Stimulated activated CD8-positive, alpha-beta memory T cell treated with anti-CD3 and anti-CD28 coated beads, Interleukin-2, amount 100 ng/mL, for 48 hours (primary cell): Measurements from ENCODE around the gene UBAC2.

Experiments used
- DNase-seq, 2 donors: peaks; one replicate each; pipeline ENCODE4 v3.0.0-alpha.2; 2020; ENCODE audit warnings: low read depth in 2 of 2

The UBAC2 gene

DNA sequence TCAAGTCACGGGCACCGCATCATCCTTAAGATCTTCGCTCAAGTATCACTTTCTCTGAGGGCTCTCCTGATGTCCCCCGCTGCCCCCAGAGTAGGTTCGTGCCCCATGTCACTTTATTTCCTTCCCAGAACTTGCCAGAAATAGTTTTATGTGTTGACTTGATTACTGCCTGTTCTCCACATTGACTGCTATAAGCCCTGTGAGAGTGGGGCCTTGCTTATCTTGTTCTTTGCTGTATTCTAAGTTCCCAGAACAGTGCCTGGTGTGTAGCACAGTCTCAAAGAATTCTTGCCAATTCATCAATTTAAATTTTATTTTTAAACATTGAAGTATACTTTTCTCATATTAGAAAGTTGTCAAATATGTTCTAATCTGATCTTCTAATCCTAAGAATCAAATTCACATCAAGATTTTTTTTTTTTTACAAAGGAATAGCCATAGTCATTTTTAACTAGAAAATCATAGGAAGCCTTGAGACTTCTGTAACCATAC lies 138.6 kb downstream of the UBAC2 start:
- DNase-seq: no peak

DNA sequence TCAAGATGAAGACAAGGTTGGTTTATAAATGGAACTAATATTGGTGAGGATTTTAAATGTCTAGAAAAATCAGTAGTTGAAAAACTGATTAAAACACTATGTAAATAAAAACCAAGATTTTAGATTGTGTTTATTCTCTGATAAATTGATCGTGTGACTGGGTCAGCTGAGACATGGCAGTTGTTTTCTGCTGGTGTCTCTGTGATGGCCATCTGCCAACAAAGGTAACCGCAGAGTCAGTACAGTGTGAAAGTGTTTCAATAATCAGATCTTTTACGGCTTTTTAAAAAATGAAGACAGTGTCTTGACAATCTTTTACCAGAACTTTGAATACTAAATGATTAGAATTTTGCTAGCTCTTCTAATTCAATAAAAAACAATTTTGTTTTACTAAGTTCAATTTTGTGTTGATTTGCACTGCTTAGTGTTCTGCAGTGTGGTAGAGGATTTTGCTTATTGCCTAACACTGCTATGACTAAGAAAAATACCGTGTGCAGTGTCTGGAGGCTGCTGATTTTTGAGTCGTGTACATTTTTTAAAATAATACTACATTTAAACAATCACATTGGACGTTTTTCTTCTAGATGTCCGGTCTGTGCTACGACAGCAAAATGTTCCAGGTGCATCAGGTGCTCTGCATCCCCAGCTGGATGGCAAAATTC lies 139.2 kb downstream of the UBAC2 start:
- no peak for DNase-seq

DNA sequence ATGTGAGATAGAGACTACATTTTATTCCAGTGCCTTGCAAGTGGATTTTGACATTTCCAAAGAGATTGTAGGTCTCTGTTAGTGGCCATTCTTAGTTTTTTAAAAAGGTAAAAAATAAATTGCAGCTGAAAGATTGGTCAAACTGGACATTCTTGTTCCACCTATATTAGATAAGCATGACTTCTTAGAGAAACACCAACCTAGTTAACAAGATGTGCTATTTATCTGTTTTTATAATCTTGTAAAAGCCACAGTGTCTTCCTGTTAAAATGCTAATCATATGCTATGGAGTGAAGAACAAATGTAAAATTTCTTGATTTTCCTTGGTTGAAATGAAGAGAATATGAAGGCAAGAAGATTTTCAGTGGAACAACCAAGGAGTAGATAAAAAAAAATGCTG lies 140.0 kb downstream of the UBAC2 start:
- no peak for DNase-seq

DNA sequence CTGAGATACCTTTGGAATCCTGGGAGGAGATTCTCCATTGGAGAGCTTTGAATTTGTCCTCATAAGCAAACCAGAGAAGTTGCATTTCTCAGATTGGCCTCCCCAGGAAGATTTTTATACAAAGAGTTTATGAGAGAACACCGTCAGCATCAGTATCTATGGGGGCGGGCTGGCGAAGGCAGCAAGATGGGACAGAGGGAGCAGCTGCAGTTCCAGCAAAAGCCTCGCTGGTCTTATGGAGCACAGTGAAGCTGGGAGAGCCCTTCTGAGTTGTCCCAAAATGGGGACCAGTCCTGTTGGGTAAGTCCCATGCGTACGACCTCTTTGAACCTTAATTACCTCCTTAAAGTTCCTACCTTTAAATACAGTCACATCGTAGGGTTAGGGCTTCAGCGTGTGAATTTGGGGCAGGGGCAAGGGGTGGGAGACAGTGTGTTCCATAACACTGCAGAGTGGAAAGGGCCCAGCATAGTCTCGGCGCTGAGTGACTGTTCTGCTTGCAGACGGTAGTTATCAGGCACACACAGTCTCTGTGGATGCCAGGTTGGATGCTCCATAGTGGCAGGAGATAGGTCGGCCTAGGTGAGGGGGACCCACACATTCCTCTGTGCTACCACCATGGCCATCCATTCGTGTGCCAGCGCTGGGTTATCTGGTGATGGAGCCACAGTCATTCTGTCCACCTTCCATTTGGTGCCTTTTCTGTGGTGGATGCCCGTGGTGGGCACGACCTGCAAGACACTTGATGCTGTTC lies 141.5 kb downstream of the UBAC2 start:
- no peak for DNase-seq

DNA sequence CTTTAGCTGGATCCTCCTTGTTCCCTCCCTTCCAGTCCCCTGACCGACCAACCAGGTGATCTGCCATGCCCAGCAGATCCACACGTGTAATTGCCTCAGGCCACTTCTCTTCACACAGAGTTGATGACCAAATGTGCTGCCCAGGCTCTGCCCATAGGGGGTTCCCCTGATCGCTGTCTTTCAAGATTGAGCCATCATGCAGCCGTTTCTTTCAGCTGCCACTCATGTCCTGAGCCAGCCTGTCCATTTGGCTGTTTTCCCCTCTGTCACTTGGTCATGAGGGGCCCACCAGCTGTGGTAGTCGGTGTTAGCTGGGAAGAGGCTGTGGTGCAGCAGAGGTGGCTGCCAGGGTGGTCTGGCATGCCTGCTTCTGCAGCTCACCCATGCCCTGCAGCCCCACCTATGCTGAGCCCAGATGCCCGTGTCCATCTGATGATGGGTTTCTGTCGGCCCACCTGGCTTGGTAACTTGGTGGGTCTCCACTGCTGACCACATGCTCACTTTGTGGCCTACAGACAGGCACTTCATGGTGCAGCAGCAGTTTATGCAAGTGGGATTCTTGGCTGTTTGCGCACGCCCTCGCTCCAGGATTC lies 142.2 kb downstream of the UBAC2 start:
- DNase-seq: no peak

DNA sequence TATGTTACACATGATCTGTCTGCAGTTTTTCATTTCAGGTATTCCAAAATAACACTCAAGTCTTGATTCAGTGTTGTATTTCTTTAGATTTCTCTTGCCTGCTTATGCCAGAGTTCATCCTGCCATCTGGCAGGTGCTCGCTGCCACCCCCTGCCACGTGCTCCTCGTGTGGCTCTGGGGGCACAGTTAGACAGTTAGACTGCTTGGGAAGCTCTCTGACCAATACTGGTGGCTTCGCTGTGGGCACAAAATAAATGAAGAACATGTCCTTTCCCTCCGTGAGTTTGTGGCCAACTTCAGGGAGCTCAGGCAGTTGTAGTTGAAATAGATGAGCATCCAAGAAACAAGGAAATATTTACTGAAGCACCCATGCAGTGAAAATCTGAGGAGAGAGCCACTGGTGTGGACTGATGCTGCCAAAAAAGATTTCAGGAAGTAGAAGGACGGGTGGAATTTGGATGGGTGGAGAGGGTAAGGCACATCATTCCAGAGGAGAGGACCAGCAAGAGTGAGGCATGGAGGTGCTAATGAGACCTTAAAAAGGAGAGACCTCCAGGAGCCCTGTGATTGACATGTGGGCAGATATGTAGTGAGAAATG lies 144.1 kb downstream of the UBAC2 start:
- no peak for DNase-seq

DNA sequence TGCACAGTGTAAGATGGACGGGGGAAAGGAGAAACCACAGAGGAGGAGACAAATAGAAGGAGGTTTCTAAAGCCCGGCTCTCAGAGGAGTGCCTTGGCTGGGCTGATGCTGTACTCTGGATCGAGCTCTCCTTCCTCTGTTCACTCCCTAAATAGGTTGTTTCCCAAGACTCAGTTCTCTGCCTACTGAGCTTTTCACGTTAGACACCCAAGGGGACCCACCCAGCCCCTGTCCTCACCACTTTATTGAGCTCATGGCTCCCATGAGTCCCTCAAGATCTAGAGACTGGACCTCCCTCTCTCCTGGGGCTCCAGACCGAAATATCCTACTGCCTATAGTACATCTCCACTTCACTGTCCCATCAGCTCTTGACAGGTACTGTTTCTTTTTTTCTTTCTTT lies 144.7 kb downstream of the UBAC2 start:
- DNase-seq: no peak

DNA sequence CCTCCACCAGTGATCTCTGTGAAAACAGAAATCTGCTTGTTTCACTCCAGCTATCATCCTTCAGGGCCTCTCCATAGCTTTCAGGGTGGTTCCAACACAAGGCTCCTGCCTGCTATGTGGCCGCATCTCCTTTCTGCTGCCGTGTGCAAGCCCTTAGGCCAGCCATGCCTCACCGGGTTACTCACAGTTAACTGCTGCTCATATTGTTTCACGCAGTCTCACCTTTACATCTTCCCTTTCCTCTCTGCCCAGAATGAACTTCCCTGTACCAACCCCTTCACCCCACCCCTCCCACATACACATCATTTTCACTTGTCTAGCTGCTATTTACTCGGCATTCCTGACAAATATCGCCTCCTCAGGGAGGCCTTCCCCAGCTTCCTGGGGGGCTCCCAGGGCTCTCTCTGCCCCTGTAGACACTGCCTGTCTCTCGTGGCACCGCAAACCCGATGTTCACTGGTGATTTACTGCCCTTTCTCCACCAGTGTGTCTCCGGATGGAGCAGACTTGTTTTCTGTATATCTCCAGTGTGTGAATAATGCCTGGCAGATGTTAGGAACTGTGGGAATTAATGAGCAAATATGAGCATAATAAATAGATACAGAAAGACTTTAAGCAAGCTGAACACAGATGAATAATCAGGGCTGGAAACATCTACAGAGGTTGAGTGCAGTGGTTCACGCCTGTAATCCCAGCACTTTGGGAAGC lies 145.8 kb downstream of the UBAC2 start:
- DNase-seq: no peak

DNA sequence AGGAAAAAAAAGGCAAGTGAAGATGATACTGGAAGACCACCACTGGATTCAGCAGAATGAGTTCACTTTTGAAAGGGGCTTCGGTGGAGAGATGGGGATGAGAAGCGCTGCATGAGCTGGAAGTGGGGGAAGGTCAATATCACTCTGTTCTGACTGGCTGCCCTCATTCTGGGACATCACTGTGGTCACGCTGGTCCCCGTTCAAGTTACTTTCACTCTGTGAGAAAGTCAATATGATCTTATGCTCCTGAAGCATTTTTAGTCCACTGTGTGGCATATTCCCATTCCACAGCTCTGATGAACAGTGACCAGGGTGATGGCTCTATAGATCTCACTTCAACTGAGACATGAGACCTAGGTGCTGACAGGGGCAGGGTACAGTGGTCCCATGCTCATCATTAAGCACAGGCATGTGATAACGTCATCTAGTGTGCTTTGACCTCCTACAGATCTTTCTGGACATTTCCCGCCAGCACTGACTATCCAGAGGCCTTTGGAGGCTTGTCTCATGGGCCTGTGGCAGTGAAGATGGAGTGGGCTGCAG lies 146.8 kb downstream of the UBAC2 start:
- no peak for DNase-seq

DNA sequence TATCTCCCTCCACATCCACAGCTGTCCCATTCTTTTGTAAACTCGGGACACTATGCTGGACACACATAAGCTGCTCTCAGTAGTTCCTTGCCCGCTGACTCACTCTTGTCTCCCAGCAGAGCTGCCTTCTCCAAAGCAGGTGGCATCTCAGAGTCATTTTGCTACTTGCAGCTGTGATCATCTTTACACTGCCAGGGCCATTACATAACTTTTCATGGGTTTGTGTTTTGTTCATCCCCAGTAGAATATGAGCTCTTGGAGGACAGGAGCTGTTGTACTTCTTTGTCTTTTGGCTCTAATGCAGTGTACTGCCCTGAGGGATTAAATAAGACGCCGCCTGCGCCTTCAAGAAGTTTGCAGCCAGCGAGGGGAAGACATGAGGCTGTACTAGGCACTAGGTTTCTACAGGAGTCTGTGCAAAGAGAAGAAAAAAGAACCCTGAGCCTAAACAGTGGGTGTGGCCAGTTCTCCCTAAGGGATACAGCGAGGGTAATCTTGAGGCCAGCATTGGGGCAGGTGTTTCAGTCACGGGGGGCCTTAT lies 147.3 kb downstream of the UBAC2 start:
- no peak for DNase-seq

DNA sequence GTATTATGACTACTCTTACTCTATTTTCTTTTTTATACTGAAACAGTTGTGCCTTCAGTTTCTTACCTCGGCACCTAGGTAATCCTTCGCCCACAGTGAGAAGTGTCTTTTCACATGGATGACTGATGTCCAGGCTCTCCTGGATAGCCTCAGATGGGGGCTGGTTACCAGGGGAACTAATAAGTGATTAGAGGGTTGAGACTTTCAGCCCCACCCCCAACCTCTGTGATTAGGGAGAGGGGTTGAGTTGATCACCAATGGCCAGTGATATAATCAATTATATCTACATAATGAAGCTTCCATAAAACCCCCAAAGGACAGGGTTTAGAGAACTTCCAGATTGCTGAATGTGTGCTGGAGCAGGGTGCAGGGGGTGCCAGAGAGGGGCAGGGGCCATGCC lies 149.5 kb downstream of the UBAC2 start:
- DNase-seq: no peak

DNA sequence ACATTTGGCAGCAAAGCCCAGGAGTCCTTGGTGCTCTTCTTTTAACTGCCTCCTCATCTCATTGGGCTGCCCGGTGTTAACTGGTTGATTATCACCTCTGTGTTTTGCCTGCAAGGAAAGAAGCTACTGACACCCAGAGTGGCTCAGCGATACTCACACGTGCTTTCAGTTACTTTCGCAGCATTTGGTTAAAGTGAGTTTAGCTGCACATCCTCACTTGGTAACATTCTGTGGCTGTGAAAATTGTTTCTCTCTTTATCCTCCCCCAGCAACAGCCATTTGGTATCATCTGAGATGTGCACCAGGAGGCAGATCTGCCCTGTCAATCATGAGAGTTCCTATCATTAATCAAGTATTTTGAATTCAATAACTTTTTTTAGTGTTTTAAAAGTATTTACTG lies 151.1 kb downstream of the UBAC2 start:
- no peak for DNase-seq

DNA sequence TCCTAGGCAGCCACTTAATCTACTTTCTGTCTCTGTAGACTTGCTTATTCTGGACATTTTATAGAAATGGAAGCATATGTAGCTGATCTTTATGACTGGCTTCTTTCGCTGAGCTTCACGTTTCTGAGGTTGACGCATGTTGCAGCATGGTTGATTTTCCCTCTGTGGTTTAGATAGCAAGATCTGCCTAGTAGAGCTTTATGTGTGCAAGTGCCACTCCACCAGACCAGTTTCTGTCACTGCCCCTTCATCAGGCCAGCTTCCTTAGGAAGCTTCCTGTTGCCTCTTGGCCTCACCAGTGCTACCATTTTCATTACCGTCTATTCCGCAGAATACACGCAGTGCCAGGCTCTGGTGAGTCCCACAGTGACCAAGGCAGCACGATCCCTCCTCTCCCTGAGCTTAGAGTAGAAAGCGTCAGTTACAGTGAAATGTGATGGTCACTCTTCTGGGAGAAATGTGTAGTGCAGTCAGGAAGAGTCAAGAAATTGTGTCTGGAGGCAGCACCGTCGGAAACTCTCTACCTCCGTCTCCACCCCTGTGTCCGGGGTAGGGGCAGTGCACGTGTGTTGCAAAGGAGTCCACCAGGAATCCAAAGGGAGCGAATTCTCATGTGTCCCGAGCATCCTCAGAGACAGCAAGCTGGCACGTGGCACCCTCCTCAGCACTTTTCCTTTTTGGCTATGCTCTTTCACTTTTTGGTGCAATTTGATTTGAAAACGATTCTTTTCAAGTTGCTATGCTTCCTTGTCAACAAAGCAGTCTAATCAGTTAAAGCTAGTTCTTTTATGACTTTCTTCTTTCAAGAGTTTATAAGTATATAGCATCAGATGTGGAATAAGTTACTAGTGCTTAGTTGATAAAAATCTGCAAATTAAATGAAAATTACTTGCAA lies 151.9 kb downstream of the UBAC2 start:
- DNase-seq: no peak

DNA sequence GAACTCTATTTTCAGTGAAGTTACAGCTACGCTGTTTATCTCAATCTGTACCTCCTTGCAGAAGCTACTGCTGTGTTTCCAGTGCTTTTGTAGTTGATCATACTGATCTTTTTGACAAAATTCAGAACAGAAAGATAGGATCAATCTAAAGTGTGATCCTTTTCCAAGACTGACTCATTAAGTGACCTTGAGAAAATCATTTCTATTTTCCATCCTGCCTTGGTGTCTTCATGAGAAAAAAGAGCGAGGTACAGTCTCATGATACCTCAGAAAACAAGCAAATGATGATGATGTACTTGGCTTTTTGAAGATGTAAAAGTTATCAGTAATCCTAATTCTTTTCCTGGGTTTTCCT lies 152.6 kb downstream of the UBAC2 start:
- no peak for DNase-seq

DNA sequence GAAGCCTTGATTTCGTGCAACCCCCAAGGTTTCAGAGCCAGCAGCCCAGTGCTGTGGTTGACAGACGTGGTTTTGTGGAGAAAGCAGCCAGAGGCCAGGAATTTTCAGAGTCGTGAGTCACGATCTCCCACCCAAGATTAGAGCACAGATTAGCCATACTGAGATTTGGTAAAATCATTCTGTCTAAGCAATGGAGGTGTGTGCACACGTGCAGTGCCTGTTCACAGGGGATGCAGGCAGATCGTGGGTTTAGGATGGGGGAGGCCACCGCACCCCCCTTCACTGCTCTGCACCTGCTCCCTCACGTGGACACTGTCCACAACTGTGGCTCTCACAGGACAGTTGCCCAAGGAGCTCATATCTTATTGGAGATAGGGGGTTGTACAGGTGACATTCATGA lies 153.2 kb downstream of the UBAC2 start:
- no peak for DNase-seq

DNA sequence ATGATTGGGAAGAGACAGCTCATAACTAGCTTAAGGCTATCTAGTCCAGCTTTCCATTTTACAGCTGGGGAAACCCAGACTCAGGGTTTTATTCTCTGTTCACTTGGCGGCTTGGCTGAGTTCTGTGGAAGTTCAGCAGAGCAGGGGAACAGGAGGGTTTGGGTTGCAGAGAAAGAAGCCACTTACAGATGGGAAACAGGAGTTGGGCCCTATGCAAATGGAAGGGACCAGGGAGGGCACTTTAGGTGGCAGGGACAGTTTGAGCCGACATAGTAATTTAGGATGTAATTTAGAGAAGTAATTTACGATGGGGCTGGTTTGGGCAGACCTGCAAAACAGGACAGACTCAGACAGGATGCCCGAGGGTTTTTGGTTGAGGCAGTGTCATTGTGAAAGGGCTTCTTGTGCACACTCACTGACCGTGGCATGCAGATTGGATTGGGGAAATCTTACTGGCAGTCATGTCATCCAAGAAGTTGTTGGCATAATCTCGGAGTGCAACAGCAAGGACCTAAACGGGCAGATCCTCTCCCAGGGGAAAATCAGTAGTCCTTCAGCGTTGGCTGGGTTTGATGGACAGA lies 153.8 kb downstream of the UBAC2 start:
- no peak for DNase-seq

DNA sequence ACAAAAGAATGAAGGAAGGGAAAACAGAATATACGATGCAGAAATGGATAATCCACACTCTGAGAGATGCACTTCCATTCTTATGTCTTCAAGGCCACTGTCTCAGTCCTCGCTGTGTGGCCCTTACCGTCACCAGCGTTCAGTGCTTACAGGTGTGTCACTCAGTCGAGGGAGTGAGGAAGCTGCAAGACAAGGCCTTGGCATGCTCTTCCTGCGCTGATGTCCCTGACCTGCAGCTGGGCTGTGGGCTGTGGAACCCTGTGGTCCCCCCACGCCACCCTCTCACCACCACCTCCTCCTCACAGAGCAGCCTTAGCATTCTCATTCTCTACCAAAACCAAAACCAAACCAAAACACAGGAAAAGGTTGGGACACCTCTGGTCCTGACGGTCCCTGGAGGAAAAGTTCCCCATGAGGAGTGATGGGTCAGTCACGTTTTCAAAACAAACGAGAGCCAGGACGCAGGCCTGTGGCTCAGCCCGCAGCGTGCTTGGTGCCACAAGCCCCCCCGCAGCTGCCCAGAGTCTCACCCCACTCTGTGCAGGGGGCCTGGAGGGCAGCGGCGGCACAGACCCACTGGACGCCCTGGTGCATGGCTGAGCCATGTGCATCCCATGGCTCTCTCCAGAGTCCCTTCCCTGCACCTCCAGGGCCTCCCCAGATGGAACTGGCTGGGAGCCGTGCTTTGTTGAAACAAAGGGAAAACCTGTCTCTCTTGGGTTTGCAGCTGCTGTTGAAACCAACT lies 154.8 kb downstream of the UBAC2 start:
- no peak for DNase-seq

DNA sequence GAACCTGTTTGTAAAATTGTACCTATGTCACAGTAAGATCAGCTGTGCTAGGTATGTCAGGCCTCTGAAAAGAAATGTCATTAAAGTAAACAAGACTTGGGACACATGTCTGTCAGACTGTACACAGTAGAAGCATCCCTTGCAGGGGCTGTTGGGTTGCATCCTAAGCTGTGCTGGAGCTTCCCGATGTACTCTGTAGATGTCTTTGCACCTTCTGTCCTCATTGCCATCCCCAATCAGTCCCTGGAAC lies 155.3 kb downstream of the UBAC2 start:
- no peak for DNase-seq

DNA sequence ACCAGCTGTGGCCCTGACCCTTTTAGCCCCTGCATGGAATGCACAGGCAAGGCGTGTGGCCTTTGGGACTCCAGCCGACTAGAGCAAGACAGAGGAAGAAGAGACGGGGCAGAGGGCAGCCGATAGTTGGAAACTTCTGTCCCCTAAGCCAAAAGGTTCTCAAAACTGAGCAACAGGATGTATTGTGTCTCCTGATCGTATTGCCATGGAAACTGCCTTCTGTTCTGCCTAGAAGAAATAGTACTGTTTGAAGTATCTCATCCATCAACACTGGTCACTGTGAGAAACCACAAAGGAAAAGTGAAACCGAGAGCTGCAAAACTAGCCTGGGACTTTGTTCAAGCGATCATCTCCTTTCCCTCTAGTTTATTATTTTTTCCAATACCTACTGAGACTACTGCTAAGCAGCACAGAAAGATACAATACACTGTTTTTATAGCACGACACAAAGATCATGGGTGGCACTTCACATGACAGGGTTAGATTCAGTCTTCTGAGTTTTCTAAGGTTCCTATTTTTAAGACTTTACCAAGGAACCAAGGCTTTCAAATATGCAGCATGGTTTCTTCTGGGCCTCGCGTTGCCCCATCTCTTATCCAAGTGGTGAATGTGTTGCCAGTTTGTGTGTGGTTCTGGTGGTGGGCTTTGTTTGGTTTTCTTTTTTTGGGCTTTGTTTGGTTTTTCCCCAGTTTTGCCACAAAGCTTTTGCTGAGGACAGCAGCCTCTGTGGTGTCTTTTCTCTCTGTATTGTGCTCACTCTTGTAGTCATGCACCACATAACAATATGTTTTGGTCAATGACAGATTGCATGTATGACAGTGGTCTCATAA lies 155.8 kb downstream of the UBAC2 start:
- no peak for DNase-seq
